GM23338 (cell line): ENCODE results near the gene SP6. TPM values are rescaled to one million over a fixed set of nuclear protein-coding genes. Genes with fewer than 3 reads are reported as not detected.

ENCODE experiments used
- ATAC-seq: fragments of 200-7000 bp; cut with Tn5 transposase; 3 replicates; pipeline ENCODE4 v1.9.1; 2020
- DNase-seq: peaks from one replicate; pipeline ENCODE4 v3.0.0-alpha.2; 2015; ENCODE audit warnings: low spot score
- H2AFZ ChIP-seq: fragments of 200-600 bp; sonication (generic); 2 replicates; pipeline ENCODE4 v1.8.0; 2016; ENCODE audit warnings: antibody characterized with exemption, mild to moderate bottlenecking, moderate library complexity
- H3F3A ChIP-seq: fragments of 200-600 bp; sonication (generic); replicated peaks from 2 replicates; pipeline ENCODE4 v1.8.0; 2017; ENCODE audit warnings: antibody characterized with exemption, mixed run types, low read depth
- H3K27ac ChIP-seq: fragments of 200-600 bp; sonication (generic); 2 replicates; pipeline ENCODE4 v1.6.1; 2016; ENCODE audit warnings: low read depth
- H3K27me3 ChIP-seq: fragments of 200-600 bp; sonication (generic); 2 replicates; pipeline ENCODE4 v1.8.0; 2016; ENCODE audit warnings: mild to moderate bottlenecking, mixed run types, moderate library complexity; ENCODE audit not compliant: insufficient read depth
- H3K36me3 ChIP-seq: fragments of 200-600 bp; sonication (generic); 2 replicates; pipeline ENCODE4 v1.8.0; 2016; ENCODE audit warnings: mild to moderate bottlenecking; ENCODE audit not compliant: insufficient read depth
- H3K4me1 ChIP-seq: fragments of 200-600 bp; sonication (generic); 2 replicates; pipeline ENCODE4 v1.8.0; 2016; ENCODE audit warnings: mild to moderate bottlenecking, moderate library complexity; ENCODE audit not compliant: insufficient read depth
- H3K4me2 ChIP-seq: fragments of 200-600 bp; sonication (generic); 2 replicates; pipeline ENCODE4 v1.7.1; 2017; ENCODE audit warnings: mixed run types
- H3K4me3 ChIP-seq: fragments of 200-600 bp; sonication (generic); 2 replicates; pipeline ENCODE4 v1.6.1; 2016; ENCODE audit warnings: mixed run types
- H3K79me2 ChIP-seq: fragments of 200-600 bp; sonication (generic); replicated peaks from 2 replicates; pipeline ENCODE4 v1.8.0; 2017; ENCODE audit warnings: mild to moderate bottlenecking; ENCODE audit not compliant: insufficient read depth
- H3K9me2 ChIP-seq: fragments of 200-600 bp; sonication (generic); 2 replicates; pipeline ENCODE4 v1.8.0; 2017; ENCODE audit not compliant: insufficient read depth
- H4K20me1 ChIP-seq: fragments of 200-600 bp; sonication (generic); replicated peaks from 2 replicates; pipeline ENCODE4 v1.8.0; 2017; ENCODE audit warnings: mild to moderate bottlenecking; ENCODE audit not compliant: insufficient read depth
- H3K27ac Mint-ChIP-seq: 2 replicates; pipeline ENCODE4 v1.8.0; 2020; ENCODE audit warnings: inconsistent platforms, mild to moderate bottlenecking, moderate library complexity, mixed read lengths
- H3K27me3 Mint-ChIP-seq: 3 replicates; pipeline ENCODE4 v1.8.0; 2022; ENCODE audit warnings: low read depth, mild to moderate bottlenecking, moderate library complexity, mixed read lengths, inconsistent platforms; ENCODE audit not compliant: insufficient read depth, poor library complexity
- H3K36me3 Mint-ChIP-seq: 3 replicates; pipeline ENCODE4 v1.8.0; 2021; ENCODE audit warnings: low read depth, mild to moderate bottlenecking, inconsistent platforms, moderate library complexity, mixed read lengths
- H3K4me1 Mint-ChIP-seq: 3 replicates; pipeline ENCODE4 v1.8.0; 2020; ENCODE audit warnings: mild to moderate bottlenecking, inconsistent platforms, mixed read lengths
- H3K4me3 Mint-ChIP-seq: 3 replicates; pipeline ENCODE4 v1.8.0; 2021; ENCODE audit warnings: moderate library complexity, mild to moderate bottlenecking, inconsistent platforms, mixed read lengths
- H3K9me3 Mint-ChIP-seq: 3 replicates; pipeline ENCODE4 v1.8.0; 2020; ENCODE audit warnings: moderate library complexity, mild to moderate bottlenecking, inconsistent platforms, mixed read lengths
- CREB1 ChIP-seq: fragments of 250-450 bp; sonication (Bioruptor Pico); IDR thresholded peaks from 2 replicates; pipeline ENCODE4 v1.5.0; 2020; ENCODE audit warnings: low read depth, mild to moderate bottlenecking, moderate library complexity
- JUNB ChIP-seq: IDR thresholded peaks from one replicate; pipeline ENCODE4 v1.6.1; 2016; ENCODE audit warnings: antibody characterized with exemption; ENCODE audit not compliant: unreplicated experiment
- NANOG ChIP-seq: IDR thresholded peaks from 2 replicates; pipeline ENCODE4 v1.6.1; 2016; ENCODE audit warnings: antibody characterized with exemption, borderline replicate concordance
- POLR2AphosphoS5 ChIP-seq: IDR thresholded peaks from 2 replicates; pipeline ENCODE4 v1.6.1; 2016; ENCODE audit warnings: antibody characterized with exemption, low read depth
- STAT1 ChIP-seq: IDR thresholded peaks from one replicate; pipeline ENCODE4 v1.6.1; 2016; ENCODE audit warnings: antibody characterized with exemption; ENCODE audit not compliant: unreplicated experiment
- polyA plus RNA-seq: library from polyadenylated mRNA; unstranded; fragments of >200 nt; fragmentation: Nextera tagmentation; extraction: Ambion mirVana; gene quantifications from 2 replicates; pipeline ENCODE4 v1.2.1, GENCODE V29; 2016
- total RNA-seq: library from RNA; depleted of rRNA; stranded (reverse); fragments of >200 nt; shearing (Covaris generic); gene quantifications from 2 replicates; pipeline ENCODE4 v1.2.3, GENCODE V29; 2014
- TF ChIP-seq, protein P1 (sequence below): IDR thresholded peaks from 2 replicates; pipeline ENCODE4 v1.6.1; 2016; ENCODE audit warnings: antibody characterized with exemption
- TF ChIP-seq, protein P2 (sequence below), 2 experiments: fragments of 200-600 bp in 1 of 2; sonication (generic) in 1 of 2; conservative IDR thresholded peaks; 2 replicates each; pipeline versions ENCODE4 v1.5.1 to v1.6.1; 2016 to 2017; ENCODE audit warnings: antibody characterized with exemption in 2 of 2, low read depth in 2 of 2, mild to moderate bottlenecking in 2 of 2, moderate library complexity in 1 of 2
- TF ChIP-seq, protein P3 (sequence below): IDR thresholded peaks from one replicate; pipeline ENCODE4 v1.6.1; 2018; ENCODE audit warnings: antibody characterized with exemption; ENCODE audit not compliant: unreplicated experiment

SP6 gene
- total and polyA plus RNA-seq, 2 experiments from 2014 or later, result 0.13 to 1.0 TPM

DNA sequence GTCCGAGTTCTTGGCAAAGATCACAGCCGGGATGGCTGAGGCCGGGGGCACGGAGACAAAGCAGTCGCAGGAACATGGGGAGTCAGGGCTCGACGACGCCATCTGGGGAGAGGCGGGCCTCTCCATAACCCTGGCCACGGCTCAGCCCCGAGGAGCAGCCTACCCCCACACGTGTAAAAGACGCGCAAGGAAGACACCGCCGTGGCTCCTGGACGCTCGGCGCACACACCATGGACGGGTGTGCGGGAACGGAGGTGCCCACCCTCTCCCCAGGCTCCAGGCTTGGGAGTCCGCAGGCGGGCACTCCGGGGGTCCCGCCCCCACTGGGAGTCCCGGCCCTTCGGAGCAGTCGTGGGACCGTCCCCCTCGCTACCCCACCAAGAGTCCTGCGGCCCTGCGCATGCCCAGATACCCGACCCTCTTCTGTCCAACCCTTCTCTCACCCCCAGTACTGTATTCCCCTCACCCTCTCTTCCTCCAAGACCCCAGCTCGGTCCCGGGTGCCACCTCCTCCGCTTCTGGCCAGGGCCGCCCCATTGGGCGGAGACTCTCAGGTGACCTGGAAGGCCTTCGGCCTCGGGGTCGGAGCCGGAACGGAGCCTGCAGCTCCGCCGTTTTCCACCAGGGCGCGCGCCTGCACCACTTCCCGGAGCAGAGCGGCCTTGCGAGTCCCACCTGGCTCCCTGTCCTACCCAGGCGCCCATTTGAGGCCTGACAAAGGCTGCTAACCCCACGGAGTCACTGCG, 10.0 kb downstream of the SP6 start, which contains the start of gene SCRN2:
Gene SCRN2 (minus strand): TSS at position 532 of the 746 bp plus-strand sequence. CDS start 430 bp downstream, at position 102.
- peaks cover 20% of the 10 kb centered on the region; the same call in 1 of the 2 replicates for H3K4me1 ChIP-seq
- no peak for TF ChIP-seq CREB1 (CRISPR knock-in tag)
- TF ChIP-seq, protein P1, sequence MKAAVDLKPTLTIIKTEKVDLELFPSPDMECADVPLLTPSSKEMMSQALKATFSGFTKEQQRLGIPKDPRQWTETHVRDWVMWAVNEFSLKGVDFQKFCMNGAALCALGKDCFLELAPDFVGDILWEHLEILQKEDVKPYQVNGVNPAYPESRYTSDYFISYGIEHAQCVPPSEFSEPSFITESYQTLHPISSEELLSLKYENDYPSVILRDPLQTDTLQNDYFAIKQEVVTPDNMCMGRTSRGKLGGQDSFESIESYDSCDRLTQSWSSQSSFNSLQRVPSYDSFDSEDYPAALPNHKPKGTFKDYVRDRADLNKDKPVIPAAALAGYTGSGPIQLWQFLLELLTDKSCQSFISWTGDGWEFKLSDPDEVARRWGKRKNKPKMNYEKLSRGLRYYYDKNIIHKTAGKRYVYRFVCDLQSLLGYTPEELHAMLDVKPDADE, result peak; percentile 32; the same call in 1 of the 2 replicates
- TF ChIP-seq STAT1, result no peak
- no peak for TF ChIP-seq JUNB
- TF ChIP-seq NANOG, result no peak
- TF ChIP-seq POLR2AphosphoS5, result peak; percentile 82
- TF ChIP-seq, protein P2, sequence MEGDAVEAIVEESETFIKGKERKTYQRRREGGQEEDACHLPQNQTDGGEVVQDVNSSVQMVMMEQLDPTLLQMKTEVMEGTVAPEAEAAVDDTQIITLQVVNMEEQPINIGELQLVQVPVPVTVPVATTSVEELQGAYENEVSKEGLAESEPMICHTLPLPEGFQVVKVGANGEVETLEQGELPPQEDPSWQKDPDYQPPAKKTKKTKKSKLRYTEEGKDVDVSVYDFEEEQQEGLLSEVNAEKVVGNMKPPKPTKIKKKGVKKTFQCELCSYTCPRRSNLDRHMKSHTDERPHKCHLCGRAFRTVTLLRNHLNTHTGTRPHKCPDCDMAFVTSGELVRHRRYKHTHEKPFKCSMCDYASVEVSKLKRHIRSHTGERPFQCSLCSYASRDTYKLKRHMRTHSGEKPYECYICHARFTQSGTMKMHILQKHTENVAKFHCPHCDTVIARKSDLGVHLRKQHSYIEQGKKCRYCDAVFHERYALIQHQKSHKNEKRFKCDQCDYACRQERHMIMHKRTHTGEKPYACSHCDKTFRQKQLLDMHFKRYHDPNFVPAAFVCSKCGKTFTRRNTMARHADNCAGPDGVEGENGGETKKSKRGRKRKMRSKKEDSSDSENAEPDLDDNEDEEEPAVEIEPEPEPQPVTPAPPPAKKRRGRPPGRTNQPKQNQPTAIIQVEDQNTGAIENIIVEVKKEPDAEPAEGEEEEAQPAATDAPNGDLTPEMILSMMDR (conservative IDR thresholded peaks at IDR 0.05; ENCODE audit: low read depth in 2 of 2), result peak; percentile 79 to 97
- peaks cover 46% of the 10 kb centered on the region for H3K4me1 Mint-ChIP-seq
- H3K4me3 ChIP-seq, result peak within 1 kb of the TSS; percentile 94
- DNase-seq, result peak; percentile 96
- H3K27me3 ChIP-seq, result peaks cover 24% of the 10 kb centered on the region
- peak; percentile 93 for ATAC-seq
- H3K36me3 ChIP-seq, result no peaks in the 10 kb centered on the region
- peaks cover 3% of the 10 kb centered on the region; the same call in 1 of the 3 replicates for H3K36me3 Mint-ChIP-seq
- no peaks in the 10 kb centered on the region for H4K20me1 ChIP-seq
- no peaks in the 10 kb centered on the region for H3F3A ChIP-seq
- no peak within 1 kb of the TSS for H3K27ac Mint-ChIP-seq
- H3K4me2 ChIP-seq, result peak within 1 kb of the TSS; percentile 95
- peaks cover 30% of the 10 kb centered on the region for H3K27me3 Mint-ChIP-seq
- no peaks in the 10 kb centered on the region for H3K9me2 ChIP-seq
- peak within 1 kb of the TSS; percentile 95 for H2AFZ ChIP-seq
- H3K27ac ChIP-seq, result no peak within 1 kb of the TSS
- H3K79me2 ChIP-seq, result no peaks in the 10 kb centered on the region; the same call in 1 of the 2 replicates
- H3K4me3 Mint-ChIP-seq, result peak within 1 kb of the TSS; percentile 95
- H3K9me3 Mint-ChIP-seq, result no peaks in the 10 kb centered on the region

DNA sequence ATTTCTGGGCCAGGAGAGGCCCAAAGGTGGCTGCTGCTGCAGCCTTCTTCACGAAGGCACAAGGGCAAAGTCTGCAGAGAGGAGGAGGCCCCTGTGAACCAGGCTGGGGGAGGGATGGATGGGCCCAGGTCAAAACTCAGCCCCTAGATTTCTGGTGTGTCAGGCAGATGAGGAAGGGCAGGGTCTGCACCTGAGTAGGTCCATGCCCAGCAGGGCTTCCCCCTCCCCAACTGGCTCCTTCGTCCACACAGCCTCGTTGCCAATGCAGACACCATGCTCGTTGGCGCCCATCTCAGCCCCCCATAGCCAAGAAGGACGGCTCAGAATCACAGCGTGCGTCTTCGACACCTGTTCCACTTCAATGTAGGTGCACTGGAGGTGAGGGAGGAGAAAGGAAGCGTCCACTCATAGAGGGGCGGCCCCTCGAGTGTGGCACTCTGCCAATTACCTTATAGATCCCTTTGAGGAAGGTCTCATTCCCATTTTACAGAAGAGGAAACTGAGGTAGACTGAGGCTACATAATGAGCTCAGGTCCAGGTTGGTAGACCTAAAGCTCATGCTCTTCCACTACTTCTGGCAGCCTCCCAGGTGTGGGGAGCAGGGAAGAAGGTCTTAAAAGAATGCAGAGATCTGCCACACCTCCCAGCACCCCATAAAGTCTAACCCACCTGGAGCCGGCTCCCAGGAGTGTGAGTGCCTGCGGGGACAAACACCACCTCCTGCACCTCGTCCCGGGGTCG, 10.8 kb downstream of the SP6 start:
- Histone ChIP-seq H2AFZ (peak overlapping the region; percentile 95; the same call in 1 of the 2 replicates), H3K9me2 (no peaks in the 10 kb centered on the region), H3K4me2 (peak overlapping the region; percentile 95), H3K79me2 (no peaks in the 10 kb centered on the region; the same call in 1 of the 2 replicates), H3K27ac (no peak overlapping the region), H3K4me3 (peak overlapping the region; percentile 94), H4K20me1 (no peaks in the 10 kb centered on the region), H3K4me1 (peaks cover 18% of the 10 kb centered on the region; the same call in 1 of the 2 replicates), H3K27me3 (peaks cover 17% of the 10 kb centered on the region), H3K36me3 (no peaks in the 10 kb centered on the region), H3F3A (no peaks in the 10 kb centered on the region)
- TF ChIP-seq, protein P1, result no peak
- TF ChIP-seq, protein P3, sequence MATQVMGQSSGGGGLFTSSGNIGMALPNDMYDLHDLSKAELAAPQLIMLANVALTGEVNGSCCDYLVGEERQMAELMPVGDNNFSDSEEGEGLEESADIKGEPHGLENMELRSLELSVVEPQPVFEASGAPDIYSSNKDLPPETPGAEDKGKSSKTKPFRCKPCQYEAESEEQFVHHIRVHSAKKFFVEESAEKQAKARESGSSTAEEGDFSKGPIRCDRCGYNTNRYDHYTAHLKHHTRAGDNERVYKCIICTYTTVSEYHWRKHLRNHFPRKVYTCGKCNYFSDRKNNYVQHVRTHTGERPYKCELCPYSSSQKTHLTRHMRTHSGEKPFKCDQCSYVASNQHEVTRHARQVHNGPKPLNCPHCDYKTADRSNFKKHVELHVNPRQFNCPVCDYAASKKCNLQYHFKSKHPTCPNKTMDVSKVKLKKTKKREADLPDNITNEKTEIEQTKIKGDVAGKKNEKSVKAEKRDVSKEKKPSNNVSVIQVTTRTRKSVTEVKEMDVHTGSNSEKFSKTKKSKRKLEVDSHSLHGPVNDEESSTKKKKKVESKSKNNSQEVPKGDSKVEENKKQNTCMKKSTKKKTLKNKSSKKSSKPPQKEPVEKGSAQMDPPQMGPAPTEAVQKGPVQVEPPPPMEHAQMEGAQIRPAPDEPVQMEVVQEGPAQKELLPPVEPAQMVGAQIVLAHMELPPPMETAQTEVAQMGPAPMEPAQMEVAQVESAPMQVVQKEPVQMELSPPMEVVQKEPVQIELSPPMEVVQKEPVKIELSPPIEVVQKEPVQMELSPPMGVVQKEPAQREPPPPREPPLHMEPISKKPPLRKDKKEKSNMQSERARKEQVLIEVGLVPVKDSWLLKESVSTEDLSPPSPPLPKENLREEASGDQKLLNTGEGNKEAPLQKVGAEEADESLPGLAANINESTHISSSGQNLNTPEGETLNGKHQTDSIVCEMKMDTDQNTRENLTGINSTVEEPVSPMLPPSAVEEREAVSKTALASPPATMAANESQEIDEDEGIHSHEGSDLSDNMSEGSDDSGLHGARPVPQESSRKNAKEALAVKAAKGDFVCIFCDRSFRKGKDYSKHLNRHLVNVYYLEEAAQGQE, result no peak
- H3K9me3 Mint-ChIP-seq, result no peaks in the 10 kb centered on the region
- no peak overlapping the region for H3K27ac Mint-ChIP-seq
- H3K4me1 Mint-ChIP-seq, result peaks cover 40% of the 10 kb centered on the region
- no peak for DNase-seq
- H3K36me3 Mint-ChIP-seq, result peaks cover 3% of the 10 kb centered on the region; the same call in 1 of the 3 replicates
- ATAC-seq, result no peak
- peak overlapping the region; percentile 95 for H3K4me3 Mint-ChIP-seq
- H3K27me3 Mint-ChIP-seq, result peaks cover 25% of the 10 kb centered on the region
